ENCODE measurements around the gene RHOD. TPM values are rescaled to one million over a fixed set of nuclear protein-coding genes. Genes with fewer than 3 reads are reported as not detected.

Gene RHOD
- total RNA-seq, 6 donors from 2014 or later: 14.5 to 37.7 (median 18.1) TPM

DNA sequence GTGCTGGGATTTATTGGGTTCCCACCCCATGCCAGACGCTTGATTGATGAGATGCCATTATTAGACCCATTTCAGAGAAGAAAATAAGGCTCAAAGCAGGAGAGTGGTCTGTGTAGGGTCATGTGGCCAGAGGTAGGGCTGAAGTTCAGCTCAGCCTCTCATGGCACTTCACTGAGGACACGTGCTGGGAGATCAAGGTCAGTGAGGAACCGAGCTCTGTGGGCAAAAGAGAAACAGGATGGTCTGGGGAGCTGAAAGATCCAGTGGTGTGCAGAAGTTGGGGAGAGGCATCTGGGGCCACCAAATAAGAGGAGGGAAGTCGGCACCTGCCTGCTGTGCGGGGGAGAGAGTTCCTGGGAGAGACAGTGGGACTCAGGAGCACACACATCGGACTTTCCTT is 19.6 kb downstream of the RHOD start:
- no peaks in the 10 kb centered on the region for H3K27me3 ChIP-seq
- ATAC-seq (ENCODE audit: low FRiP score in 2 of 2): no peak
- WGBS, 2 donors: 86 to 89% methylated on average over 5 to 6 of the region's 6 CpGs
- DNase-seq: no peak
- H3K27ac ChIP-seq: no peak overlapping the region
- no peaks in the 10 kb centered on the region for H3K9me3 ChIP-seq
- no peaks in the 10 kb centered on the region for H3K36me3 ChIP-seq
- H3K4me3 ChIP-seq: no peak overlapping the region
- no peak for TF ChIP-seq EP300 (IDR thresholded peaks at IDR 0.05)
- TF ChIP-seq POLR2AphosphoS5 (IDR thresholded peaks at IDR 0.05): no peak
- TF ChIP-seq, protein P1, sequence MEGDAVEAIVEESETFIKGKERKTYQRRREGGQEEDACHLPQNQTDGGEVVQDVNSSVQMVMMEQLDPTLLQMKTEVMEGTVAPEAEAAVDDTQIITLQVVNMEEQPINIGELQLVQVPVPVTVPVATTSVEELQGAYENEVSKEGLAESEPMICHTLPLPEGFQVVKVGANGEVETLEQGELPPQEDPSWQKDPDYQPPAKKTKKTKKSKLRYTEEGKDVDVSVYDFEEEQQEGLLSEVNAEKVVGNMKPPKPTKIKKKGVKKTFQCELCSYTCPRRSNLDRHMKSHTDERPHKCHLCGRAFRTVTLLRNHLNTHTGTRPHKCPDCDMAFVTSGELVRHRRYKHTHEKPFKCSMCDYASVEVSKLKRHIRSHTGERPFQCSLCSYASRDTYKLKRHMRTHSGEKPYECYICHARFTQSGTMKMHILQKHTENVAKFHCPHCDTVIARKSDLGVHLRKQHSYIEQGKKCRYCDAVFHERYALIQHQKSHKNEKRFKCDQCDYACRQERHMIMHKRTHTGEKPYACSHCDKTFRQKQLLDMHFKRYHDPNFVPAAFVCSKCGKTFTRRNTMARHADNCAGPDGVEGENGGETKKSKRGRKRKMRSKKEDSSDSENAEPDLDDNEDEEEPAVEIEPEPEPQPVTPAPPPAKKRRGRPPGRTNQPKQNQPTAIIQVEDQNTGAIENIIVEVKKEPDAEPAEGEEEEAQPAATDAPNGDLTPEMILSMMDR (IDR thresholded peaks at IDR 0.05): no peak
- TF ChIP-seq POLR2A (IDR thresholded peaks at IDR 0.05): no peak
- peaks cover 0 to 8% (median 4%) of the 10 kb centered on the region in 4 donors for H3K4me1 ChIP-seq

DNA sequence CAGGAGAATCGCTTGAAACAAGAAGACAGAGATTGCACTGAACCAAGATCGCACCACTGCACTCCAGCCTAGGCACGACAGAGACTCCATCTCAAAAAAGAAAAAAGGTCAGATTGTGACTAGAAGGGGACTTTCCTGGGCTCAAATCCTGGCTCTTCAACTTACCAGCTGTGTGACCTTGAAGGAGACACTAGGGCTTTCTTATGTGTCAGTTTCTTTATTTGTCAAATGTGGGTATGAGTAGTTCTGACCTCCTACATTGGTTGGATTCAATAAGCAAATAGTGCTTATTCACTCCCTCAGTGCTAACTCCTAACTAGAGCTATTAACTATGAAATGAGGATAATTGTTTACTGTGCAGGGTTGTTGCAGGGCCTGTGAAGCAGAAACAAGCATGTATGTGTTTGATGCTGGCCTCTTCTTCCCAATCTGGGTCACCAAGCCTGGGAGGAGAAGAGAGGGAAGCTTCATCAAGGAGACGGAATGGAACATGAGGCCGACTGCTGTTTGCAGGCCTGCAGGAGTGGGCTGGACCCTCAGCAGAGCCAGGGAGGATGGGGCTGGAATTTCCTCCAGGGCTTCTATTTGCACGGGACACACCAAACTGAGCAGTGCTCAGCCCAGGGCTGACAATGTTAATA is 22.5 kb downstream of the RHOD start:
- ATAC-seq (ENCODE audit: low FRiP score in 2 of 2): no peak

DNA sequence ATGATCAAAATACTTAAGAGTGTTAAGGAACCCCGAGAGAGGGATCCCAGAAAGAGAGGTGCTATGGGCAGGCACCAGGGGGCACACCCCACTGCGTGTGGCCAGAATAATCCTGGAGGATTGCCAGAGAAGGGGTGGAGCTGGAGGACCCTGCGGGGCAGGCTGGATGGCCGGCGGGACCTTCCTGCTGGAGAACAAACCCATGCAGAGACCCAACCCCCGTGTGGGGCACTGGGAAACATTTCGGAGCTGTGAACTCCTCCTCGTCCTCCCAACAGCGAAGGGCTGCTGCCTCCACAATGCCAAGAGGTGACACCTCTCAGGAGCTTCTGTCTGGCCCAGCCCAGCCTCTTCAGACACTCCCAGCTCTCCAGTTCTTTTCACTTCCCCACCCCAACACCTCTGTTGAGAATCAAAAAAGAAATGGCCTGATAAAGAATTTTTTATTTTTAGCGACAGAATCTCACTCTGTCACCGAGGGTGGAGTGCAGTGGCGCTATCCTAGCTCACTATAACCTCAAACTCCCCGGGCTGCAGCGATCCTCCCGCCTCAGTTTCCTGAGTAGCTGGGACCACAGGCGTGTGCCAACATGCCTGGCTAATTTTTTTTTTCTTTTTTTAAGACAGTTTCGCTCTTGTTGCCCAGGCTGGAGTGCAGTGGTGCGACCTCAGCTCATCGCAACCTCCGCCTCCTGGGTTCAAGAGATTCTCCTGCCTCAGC is 25.6 kb downstream of the RHOD start:
- Histone ChIP-seq H3K9me3 (no peaks in the 10 kb centered on the region), H3K4me3 (peak overlapping the region in 1 of 4 donors; percentile 26), H3K27me3 (no peaks in the 10 kb centered on the region), H3K36me3 (no peaks in the 10 kb centered on the region), H3K27ac (no peak overlapping the region), H3K4me1 (peaks cover 10 to 12% (median 11%) of the 10 kb centered on the region in 4 donors)
- WGBS, 2 donors: 28 to 30% methylated on average over 20 of the region's 20 CpGs
- TF ChIP-seq POLR2A (IDR thresholded peaks at IDR 0.05) (no peak), POLR2AphosphoS5 (IDR thresholded peaks at IDR 0.05) (no peak), EP300 (IDR thresholded peaks at IDR 0.05) (no peak)
- TF ChIP-seq, protein P1 (IDR thresholded peaks at IDR 0.05): no peak
- DNase-seq (peak in 1 of 2 donors; percentile 28), ATAC-seq (ENCODE audit: low FRiP score in 2 of 2) (no peak)

More for the DNA sequence above, 22.5 kb downstream of the RHOD start:
- peaks cover 10 to 12% (median 11%) of the 10 kb centered on the region in 4 donors for H3K4me1 ChIP-seq
- no peaks in the 10 kb centered on the region for H3K36me3 ChIP-seq
- no peaks in the 10 kb centered on the region for H3K27me3 ChIP-seq
- 90 to 91% methylated on average over 6 of the region's 6 CpGs for WGBS, 2 donors
- DNase-seq: no peak
- no peaks in the 10 kb centered on the region for H3K9me3 ChIP-seq
- H3K27ac ChIP-seq: no peak overlapping the region
- no peak overlapping the region for H3K4me3 ChIP-seq
- TF ChIP-seq, protein P1 (IDR thresholded peaks at IDR 0.05): no peak
- TF ChIP-seq EP300 (IDR thresholded peaks at IDR 0.05) (no peak), POLR2AphosphoS5 (IDR thresholded peaks at IDR 0.05) (no peak), POLR2A (IDR thresholded peaks at IDR 0.05) (no peak)

DNA sequence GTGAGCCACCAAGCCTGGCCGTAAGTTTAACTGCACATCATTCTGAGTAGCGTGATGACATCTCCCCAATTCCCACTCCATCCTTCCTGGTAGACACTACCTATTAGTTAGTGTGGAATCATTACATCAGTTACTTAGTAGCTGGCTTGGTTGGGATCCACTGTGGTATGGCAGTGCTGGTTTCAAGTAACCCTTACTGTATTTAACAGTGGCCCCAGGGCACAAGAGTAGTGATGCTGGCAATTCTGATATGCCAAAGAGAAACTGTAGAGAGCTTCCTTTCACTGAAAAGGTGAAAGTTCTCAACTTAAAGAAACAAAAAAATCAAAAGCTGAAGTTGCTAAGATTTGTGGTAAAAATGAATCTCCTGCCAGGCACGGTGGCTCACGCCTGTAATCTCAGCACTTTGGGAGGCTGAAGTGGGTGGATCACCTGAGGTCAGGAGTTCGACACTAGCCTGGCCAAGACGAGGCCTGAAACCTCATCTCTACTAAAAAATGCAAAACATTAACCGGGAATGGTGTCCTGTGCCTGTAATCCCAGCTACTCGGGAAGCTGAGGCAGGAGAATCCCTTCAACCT is 27.2 kb downstream of the RHOD start:
- Histone ChIP-seq H3K27ac (no peak overlapping the region), H3K4me1 (peaks cover 10 to 12% (median 11%) of the 10 kb centered on the region in 4 donors), H3K36me3 (no peaks in the 10 kb centered on the region), H3K4me3 (no peak overlapping the region), H3K9me3 (no peaks in the 10 kb centered on the region), H3K27me3 (no peaks in the 10 kb centered on the region)
- ATAC-seq (ENCODE audit: low FRiP score in 2 of 2) (no peak), DNase-seq (no peak)
- no peak for TF ChIP-seq POLR2A (IDR thresholded peaks at IDR 0.05)
- TF ChIP-seq, protein P1 (IDR thresholded peaks at IDR 0.05): no peak
- TF ChIP-seq POLR2AphosphoS5 (IDR thresholded peaks at IDR 0.05): no peak
- no peak for TF ChIP-seq EP300 (IDR thresholded peaks at IDR 0.05)
- 93 to 94% methylated on average over 8 of the region's 8 CpGs for WGBS, 2 donors
